Stimulated activated CD8-positive, alpha-beta memory T cell treated with anti-CD3 and anti-CD28 coated beads, Interleukin-7, amount 100 ng/mL, for 48 hours (primary cell): Measurements from ENCODE around the gene TMCC3.

ENCODE experiments used
- DNase-seq, 2 donors: peaks; one replicate each; pipeline ENCODE4 v3.0.0-alpha.2; 2020; ENCODE audit warnings: low read depth in 1 of 2; ENCODE audit errors: extremely low read depth in 1 of 2

The TMCC3 gene

GRCh38 chr12:94674051-94674451, 23.7 kb upstream of the TMCC3 start:
- DNase-seq, result no peak

- DNase-seq, result no peak
These were observed 23.1 kb upstream of the TMCC3 start for GRCh38 chr12:94673496-94673895.

GRCh38 chr12:94671917-94672316, 21.6 kb upstream of the TMCC3 start:
- no peak for DNase-seq

- DNase-seq, result no peak
These were observed 20.5 kb upstream of the TMCC3 start for GRCh38 chr12:94670898-94671297.

GRCh38 chr12:94670075-94670474, 19.7 kb upstream of the TMCC3 start:
- DNase-seq, result no peak

GRCh38 chr12:94667031-94667540, 16.7 kb upstream of the TMCC3 start:
- no peak for DNase-seq

- no peak for DNase-seq
These were observed 15.8 kb upstream of the TMCC3 start for GRCh38 chr12:94666158-94666557.

- DNase-seq, result no peak
These were observed 13.3 kb upstream of the TMCC3 start for GRCh38 chr12:94663702-94664101.

GRCh38 chr12:94663071-94663470, 12.7 kb upstream of the TMCC3 start:
- DNase-seq, result no peak

GRCh38 chr12:94660436-94660835, 10.1 kb upstream of the TMCC3 start:
- no peak for DNase-seq

- DNase-seq, result no peak
These were observed 9.1 kb upstream of the TMCC3 start for GRCh38 chr12:94659346-94659930.

GRCh38 chr12:94658931-94659330, 8.6 kb upstream of the TMCC3 start:
- DNase-seq, result no peak

GRCh38 chr12:94656556-94656955, 6.2 kb upstream of the TMCC3 start:
- DNase-seq, result no peak

- no peak for DNase-seq
These were observed 811 bp downstream of the TMCC3 start for GRCh38 chr12:94649349-94650142.

- no peak for DNase-seq
These were observed 1.8 kb downstream of the TMCC3 start for GRCh38 chr12:94648578-94648977.

- no peak for DNase-seq
These were observed 6.0 kb downstream of the TMCC3 start for GRCh38 chr12:94644141-94644979.

- no peak for DNase-seq
These were observed 6.8 kb downstream of the TMCC3 start for GRCh38 chr12:94643606-94644005.

GRCh38 chr12:94641283-94641682, 9.1 kb downstream of the TMCC3 start:
- DNase-seq, result no peak

GRCh38 chr12:94640134-94640928, 10.0 kb downstream of the TMCC3 start:
- peak in 1 of 2 donors; percentile 58 for DNase-seq

GRCh38 chr12:94638521-94638920, 11.8 kb downstream of the TMCC3 start:
- DNase-seq, result no peak
